ENCODE measurements around the gene GPANK1. TPM values are rescaled to one million over a fixed set of nuclear protein-coding genes. Genes with fewer than 3 reads are reported as not detected.

Gene GPANK1
- total RNA-seq (2022) = 32.2 and 35.6 TPM in 2 replicates
- percentile 79 among the genes with signal in this experiment for Bru-seq, nascent RNA
- percentile 71 among the genes with signal in this experiment for BruChase-seq, experiment 1, labeled RNA remaining after a 6-hour chase
- BruChase-seq, experiment 2, labeled RNA remaining after a 2-hour chase = percentile 84 among the genes with signal in this experiment
- long read RNA-seq, transcript GPANK1-203 (3 exons, 1,910 nt) = major isoform, 8 of 28 reads
- long read RNA-seq, partial matches to known transcripts = 16 of 28 reads
- long read RNA-seq, other reads (novel, unspliced or antisense) = 1 of 28 reads

GRCh38 chr6:31664790-31665500, at the start of gene GPANK1:
GPANK1 (minus strand) TSS chr6:31664997; CDS start chr6:31664478, 519 bp downstream.
- H3K4me3 Mint-ChIP-seq (ENCODE audit: low read depth, unreplicated experiment) = peak within 1 kb of the TSS; percentile 92
- peak; percentile 90 for DNase-seq
- CTCF ChIA-PET = interaction anchor here (0.6 to 2.5 kb wide), 6 partner anchors 9 to 701 kb away, joined by 3 to 23 read pairs (median 4); partner anchors contain the start of genes BAG6 and MSH5
- H3K9me3 Mint-ChIP-seq (ENCODE audit: low read depth, unreplicated experiment) = no peaks in the 10 kb centered on the region
- peaks cover 49% of the 10 kb centered on the region for H3K4me1 Mint-ChIP-seq (ENCODE audit: low read depth, unreplicated experiment)
- peak; percentile 2 for TF ChIP-seq CTCF (IDR thresholded peaks at IDR 0.05; ENCODE audit: unreplicated experiment)
- H3K27ac Mint-ChIP-seq (ENCODE audit: unreplicated experiment) = peak within 1 kb of the TSS; percentile 91
- H3K27me3 Mint-ChIP-seq (ENCODE audit: unreplicated experiment) = no peaks in the 10 kb centered on the region
- peaks cover 94% of the 10 kb centered on the region for H3K36me3 Mint-ChIP-seq (ENCODE audit: insufficient read depth, unreplicated experiment)
- no TSS peak for BruUV-seq (replicated peaks)
- intact Hi-C loops (cut with micrococcal nuclease; ENCODE audit: unreplicated experiment) = loop anchor here (1.0 kb wide), 1 partner anchor 280 kb away; no protein-coding TSS in a partner anchor

GRCh38 chr6:31713991-31714684, 49.3 kb upstream of the GPANK1 start:
- Mint-ChIP-seq H3K9me3 (ENCODE audit: low read depth, unreplicated experiment) (no peaks in the 10 kb centered on the region), H3K36me3 (ENCODE audit: insufficient read depth, unreplicated experiment) (peaks cover 10% of the 10 kb centered on the region)
- CTCF ChIA-PET = interaction anchor here (0.7 to 1.9 kb wide), 4 partner anchors 11 to 21 kb away, joined by 3 to 9 read pairs (median 4); partner anchors contain the start of genes ABHD16A and DDAH2

GRCh38 chr6:31713465-31713864, 48.7 kb upstream of the GPANK1 start:
- TF ChIP-seq CTCF (IDR thresholded peaks at IDR 0.05; ENCODE audit: unreplicated experiment) = no peak
- H3K9me3 Mint-ChIP-seq (ENCODE audit: low read depth, unreplicated experiment) = no peaks in the 10 kb centered on the region
- peaks cover 8% of the 10 kb centered on the region for H3K36me3 Mint-ChIP-seq (ENCODE audit: insufficient read depth, unreplicated experiment)
- no peak overlapping the region for H3K27ac Mint-ChIP-seq (ENCODE audit: unreplicated experiment)
- H3K27me3 Mint-ChIP-seq (ENCODE audit: unreplicated experiment) = peaks cover 26% of the 10 kb centered on the region
- CTCF ChIA-PET = interaction anchor here (0.7 to 1.9 kb wide), 3 partner anchors 14 to 25 kb away, joined by 3 to 20 read pairs (median 4); partner anchors contain the start of gene MSH5
- peaks cover 37% of the 10 kb centered on the region for H3K4me1 Mint-ChIP-seq (ENCODE audit: low read depth, unreplicated experiment)
- intact Hi-C loops (cut with micrococcal nuclease; ENCODE audit: unreplicated experiment) = no loop called here
- no peak for DNase-seq
- H3K4me3 Mint-ChIP-seq (ENCODE audit: low read depth, unreplicated experiment) = no peak overlapping the region
- no TSS peak for BruUV-seq (replicated peaks)

More at GRCh38 chr6:31713991-31714684, 49.3 kb upstream of the GPANK1 start:
- peaks cover 43% of the 10 kb centered on the region for H3K4me1 Mint-ChIP-seq (ENCODE audit: low read depth, unreplicated experiment)
- no peak overlapping the region for H3K4me3 Mint-ChIP-seq (ENCODE audit: low read depth, unreplicated experiment)
- H3K27me3 Mint-ChIP-seq (ENCODE audit: unreplicated experiment) = peaks cover 26% of the 10 kb centered on the region
- DNase-seq = no peak
- TF ChIP-seq CTCF (IDR thresholded peaks at IDR 0.05; ENCODE audit: unreplicated experiment) = no peak
- intact Hi-C loops (cut with micrococcal nuclease; ENCODE audit: unreplicated experiment) = no loop called here
- BruUV-seq (replicated peaks) = no TSS peak
- no peak overlapping the region for H3K27ac Mint-ChIP-seq (ENCODE audit: unreplicated experiment)

DNA sequence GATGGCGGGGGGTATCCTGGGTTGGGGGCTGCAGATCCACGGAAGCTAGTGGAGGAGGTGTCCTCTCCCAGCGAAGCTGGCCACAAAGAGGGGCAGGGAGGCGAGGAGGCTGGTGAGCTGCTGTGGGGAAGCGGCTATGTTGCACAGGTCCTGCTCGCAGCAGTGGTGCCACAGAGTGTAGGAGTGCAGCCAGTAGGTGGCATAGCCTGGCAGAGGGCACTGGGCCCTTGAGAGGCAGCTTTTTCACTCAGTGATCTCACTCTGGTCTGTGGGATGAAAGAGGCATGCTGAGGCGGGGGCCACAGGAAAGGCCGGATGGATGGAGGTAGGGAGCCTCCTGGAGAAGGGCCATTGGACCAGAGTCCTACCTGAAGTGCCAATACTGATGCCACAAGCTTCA, 47.5 kb upstream of the GPANK1 start:
- Mint-ChIP-seq H3K27me3 (ENCODE audit: unreplicated experiment) (peaks cover 26% of the 10 kb centered on the region), H3K27ac (ENCODE audit: unreplicated experiment) (no peak overlapping the region), H3K9me3 (ENCODE audit: low read depth, unreplicated experiment) (no peaks in the 10 kb centered on the region), H3K4me1 (ENCODE audit: low read depth, unreplicated experiment) (peaks cover 25% of the 10 kb centered on the region), H3K4me3 (ENCODE audit: low read depth, unreplicated experiment) (no peak overlapping the region), H3K36me3 (ENCODE audit: insufficient read depth, unreplicated experiment) (peaks cover 3% of the 10 kb centered on the region)
- intact Hi-C loops (cut with micrococcal nuclease; ENCODE audit: unreplicated experiment) = no loop called here
- CTCF ChIA-PET = interaction anchor here (0.5 to 2.2 kb wide), 9 partner anchors 9 to 124 kb away, joined by 3 to 20 read pairs (median 4); partner anchors contain the start of genes ABHD16A, MSH5 and VWA7
- DNase-seq = peak; percentile 71
- BruUV-seq (replicated peaks) = no TSS peak
- peak; percentile 54 for TF ChIP-seq CTCF (IDR thresholded peaks at IDR 0.05; ENCODE audit: unreplicated experiment)
